H9 (cell line): ENCODE results near the gene HRH1. TPM values are rescaled to one million over a fixed set of nuclear protein-coding genes. Genes with fewer than 3 reads are reported as not detected.

Source experiments
- DNase-seq: peaks from one replicate; pipeline ENCODE4 v3.0.0-alpha.2; 2017
- H2AFZ ChIP-seq: one replicate; pipeline ENCODE4 v1.6.1; 2013; ENCODE audit warnings: mild to moderate bottlenecking, low read length, control low read depth, moderate library complexity
- H2AK5ac ChIP-seq: 2 replicates; pipeline ENCODE4 v1.6.1; 2013; ENCODE audit warnings: low read length, control low read depth, mixed read lengths; ENCODE audit not compliant: insufficient read length
- H2BK120ac ChIP-seq: one replicate; pipeline ENCODE4 v1.6.1; 2013; ENCODE audit warnings: low read depth, mild to moderate bottlenecking, low read length, control low read depth, inconsistent platforms; ENCODE audit not compliant: poor library complexity, severe bottlenecking
- H2BK12ac ChIP-seq: 2 replicates; pipeline ENCODE4 v1.6.1; 2013; ENCODE audit warnings: low read length, control low read depth, mixed read lengths, low read depth; ENCODE audit not compliant: insufficient read length
- H2BK15ac ChIP-seq: 2 replicates; pipeline ENCODE4 v1.6.1; 2013; ENCODE audit warnings: low read depth, low read length, control low read depth
- H2BK20ac ChIP-seq: one replicate; pipeline ENCODE4 v1.6.1; 2013; ENCODE audit warnings: low read depth, mild to moderate bottlenecking, low read length, control low read depth, inconsistent platforms; ENCODE audit not compliant: poor library complexity, severe bottlenecking
- H2BK5ac ChIP-seq: 2 replicates; pipeline ENCODE4 v1.6.1; 2013; ENCODE audit warnings: low read length, control low read depth, mixed read lengths; ENCODE audit not compliant: insufficient read length
- H3K14ac ChIP-seq: 2 replicates; pipeline ENCODE4 v1.6.1; 2013; ENCODE audit warnings: low read length, control low read depth; ENCODE audit not compliant: insufficient read depth
- H3K18ac ChIP-seq: 2 replicates; pipeline ENCODE4 v1.6.1; 2013; ENCODE audit warnings: low read depth, mild to moderate bottlenecking, mixed read lengths, low read length, control low read depth; ENCODE audit not compliant: insufficient read length
- H3K23ac ChIP-seq: 2 replicates; pipeline ENCODE4 v1.6.1; 2013; ENCODE audit warnings: low read length, control low read depth, mixed read lengths, low read depth; ENCODE audit not compliant: insufficient read length
- H3K23me2 ChIP-seq: 2 replicates; pipeline ENCODE4 v1.6.1; 2013; ENCODE audit warnings: low read depth, mild to moderate bottlenecking, mixed read lengths, low read length, control low read depth; ENCODE audit not compliant: insufficient read length, poor library complexity, severe bottlenecking
- H3K27ac ChIP-seq: 2 replicates; pipeline ENCODE4 v1.5.1; 2013; ENCODE audit warnings: low read length, control low read depth, mixed read lengths, low read depth; ENCODE audit not compliant: insufficient read length
- H3K27me3 ChIP-seq: 2 replicates; pipeline ENCODE4 v1.6.1; 2013; ENCODE audit warnings: low read length, control low read depth, inconsistent platforms; ENCODE audit not compliant: insufficient read depth
- H3K4ac ChIP-seq: 2 replicates; pipeline ENCODE4 v1.6.1; 2013; ENCODE audit warnings: low read depth, mild to moderate bottlenecking, control low read depth, inconsistent platforms, low read length, moderate library complexity
- H3K4me1 ChIP-seq: 2 replicates; pipeline ENCODE4 v1.6.1; 2013; ENCODE audit warnings: low read length, control low read depth, inconsistent platforms; ENCODE audit not compliant: insufficient read depth
- H3K4me2 ChIP-seq: 2 replicates; pipeline ENCODE4 v1.6.1; 2013; ENCODE audit warnings: low read length, control low read depth, mixed read lengths; ENCODE audit not compliant: insufficient read length, insufficient read depth
- H3K56ac ChIP-seq: 2 replicates; pipeline ENCODE4 v1.6.1; 2013; ENCODE audit warnings: low read depth, mild to moderate bottlenecking, mixed read lengths, low read length, control low read depth; ENCODE audit not compliant: insufficient read length
- H3K79me1 ChIP-seq: 2 replicates; pipeline ENCODE4 v1.6.1; 2013; ENCODE audit warnings: low read depth, mild to moderate bottlenecking, moderate library complexity, low read length, control low read depth, inconsistent platforms; ENCODE audit not compliant: insufficient read depth, poor library complexity, severe bottlenecking
- H3K79me2 ChIP-seq: 2 replicates; pipeline ENCODE4 v1.6.1; 2013; ENCODE audit warnings: low read length, control low read depth, inconsistent platforms; ENCODE audit not compliant: insufficient read depth
- H3K9ac ChIP-seq: 2 replicates; pipeline ENCODE4 v1.6.1; 2013; ENCODE audit warnings: low read length, control low read depth, mixed read lengths; ENCODE audit not compliant: insufficient read length; ENCODE audit errors: extremely low read depth
- H3K9me3 ChIP-seq: one replicate; pipeline ENCODE4 v1.6.1; 2013; ENCODE audit warnings: low read depth, low read length, inconsistent platforms; ENCODE audit not compliant: control insufficient read depth
- H3T11ph ChIP-seq: one replicate; pipeline ENCODE4 v1.6.1; 2013; ENCODE audit warnings: mild to moderate bottlenecking, low read length, control low read depth, inconsistent platforms
- H4K20me1 ChIP-seq: one replicate; pipeline ENCODE4 v1.6.1; 2013; ENCODE audit not compliant: control insufficient read depth, insufficient read length, insufficient read depth
- H4K5ac ChIP-seq: 2 replicates; pipeline ENCODE4 v1.6.1; 2013; ENCODE audit warnings: low read depth, mild to moderate bottlenecking, mixed read lengths, low read length, control low read depth; ENCODE audit not compliant: insufficient read length
- H4K8ac ChIP-seq: replicated peaks from 2 replicates; pipeline ENCODE4 v1.6.1; 2013; ENCODE audit warnings: low read length, control low read depth, mixed read lengths, low read depth; ENCODE audit not compliant: insufficient read length
- H4K91ac ChIP-seq: 2 replicates; pipeline ENCODE4 v1.6.1; 2013; ENCODE audit warnings: low read depth, mild to moderate bottlenecking, moderate library complexity, mixed read lengths, low read length, control low read depth; ENCODE audit not compliant: insufficient read length
- H3K27ac Mint-ChIP-seq, 3 experiments: 2 replicates in 2 of 3; 3 replicates in 1 of 3; pipeline ENCODE4 v1.8.0; 2020 to 2021; ENCODE audit warnings: mixed read lengths in 3 of 3, mild to moderate bottlenecking in 1 of 3, moderate library complexity in 1 of 3
- H3K27me3 Mint-ChIP-seq: 2 replicates; pipeline ENCODE4 v1.8.0; 2021; ENCODE audit warnings: low read depth, mild to moderate bottlenecking, moderate library complexity, mixed read lengths
- H3K36me3 Mint-ChIP-seq, 3 experiments: 2 replicates in 2 of 3; 3 replicates in 1 of 3; pipeline ENCODE4 v1.8.0; 2020 to 2021; ENCODE audit warnings: low read depth in 3 of 3, mixed read lengths in 3 of 3; ENCODE audit not compliant: insufficient read depth in 1 of 3
- H3K4me1 Mint-ChIP-seq, 2 experiments: 2 replicates each; pipeline ENCODE4 v1.8.0; 2020; ENCODE audit warnings: mixed read lengths in 2 of 2
- H3K4me3 Mint-ChIP-seq, 2 experiments: 2 replicates in 1 of 2; 3 replicates in 1 of 2; pipeline ENCODE4 v1.8.0; 2020 to 2021; ENCODE audit warnings: mild to moderate bottlenecking in 2 of 2, mixed read lengths in 2 of 2, moderate library complexity in 1 of 2
- H3K9me3 Mint-ChIP-seq, 2 experiments: 2 replicates in 1 of 2; 3 replicates in 1 of 2; pipeline ENCODE4 v1.8.0; 2020; ENCODE audit warnings: mild to moderate bottlenecking in 2 of 2, mixed read lengths in 2 of 2, moderate library complexity in 1 of 2
- CTCF ChIP-seq: fragments of 200-600 bp; sonication (generic); conservative IDR thresholded peaks from 3 replicates; pipeline ENCODE4 v1.8.0; 2021; ENCODE audit warnings: antibody characterized with exemption, mild to moderate bottlenecking
- WGBS: extraction: QIAGEN DNeasy Blood & Tissue Kit; methylation state at CpG from one replicate; pipeline ENCODE4 v1.1.7; 2013; ENCODE audit warnings: missing lambda C conversion rate, low lambda C conversion rate, mixed read lengths; ENCODE audit not compliant: insufficient read length; ENCODE audit errors: extremely low coverage; 5-methylcytosine and 5-hydroxymethylcytosine counted together
- total RNA-seq: library from RNA; stranded (reverse); gene quantifications from 2 replicates; pipeline ENCODE4 v1.2.1, GENCODE V29; 2021

Gene HRH1
- total RNA-seq, 1 experiment from 2014 or later, result 0.74 TPM

- Histone ChIP-seq H3K9ac (no peak overlapping the region), H3T11ph (no peak overlapping the region), H3K9me3 (no peaks in the 10 kb centered on the region), H3K79me1 (no peaks in the 10 kb centered on the region), H4K5ac (no peak overlapping the region), H4K8ac (no peak overlapping the region), H3K23me2 (no peaks in the 10 kb centered on the region), H3K4me1 (no peaks in the 10 kb centered on the region), H2BK12ac (no peak overlapping the region), H3K27me3 (no peaks in the 10 kb centered on the region), H2AK5ac (no peak overlapping the region), H3K4me2 (no peak overlapping the region), H2AFZ (no peak overlapping the region), H4K91ac (no peak overlapping the region), H3K79me2 (no peaks in the 10 kb centered on the region), H2BK120ac (no peak overlapping the region), H2BK20ac (no peak overlapping the region), H3K27ac (no peak overlapping the region), H2BK5ac (no peak overlapping the region), H3K14ac (no peak overlapping the region), H3K18ac (no peak overlapping the region), H3K23ac (no peak overlapping the region), H3K56ac (no peak overlapping the region), H3K4ac (no peak overlapping the region), H2BK15ac (no peak overlapping the region), H4K20me1 (no peaks in the 10 kb centered on the region)
- Mint-ChIP-seq H3K36me3 (no peaks in the 10 kb centered on the region), H3K27ac (no peak overlapping the region), H3K4me3 (no peak overlapping the region), H3K9me3 (peaks cover 0 to 4% of the 10 kb centered on the region in 2 experiments; a peak in 3 of 5 replicates), H3K4me1 (0 out of 4 replicates have a peak, but pooled peaks cover 0 to 6% of the 10 kb centered on the region in 2 experiments), H3K27me3 (no peaks in the 10 kb centered on the region; the same call in 1 of the 2 replicates)
- no CpG with 5 or more reads among the region's 4 CpGs for WGBS
- TF ChIP-seq CTCF, result no peak
- DNase-seq, result no peak
Observed at GRCh38 chr3:11132861-11133260, 21.4 kb upstream of the HRH1 start.
